Chondrocyte (in vitro differentiated cells): ENCODE measurements around the gene TNNI3K. TPM values are rescaled to one million over a fixed set of nuclear protein-coding genes. Genes with fewer than 3 reads are reported as not detected.

ENCODE experiments used
- DNase-seq: peaks from one replicate; pipeline ENCODE4 v3.0.0; 2021; ENCODE audit warnings: mixed read lengths, low spot score
- H3K27ac Mint-ChIP-seq: one replicate; pipeline ENCODE4 v1.8.0; 2021; ENCODE audit warnings: mild to moderate bottlenecking, moderate library complexity, mixed read lengths; ENCODE audit not compliant: unreplicated experiment
- H3K27me3 Mint-ChIP-seq: 2 replicates; pipeline ENCODE4 v1.8.0; 2021; ENCODE audit warnings: low read depth, mixed read lengths
- H3K36me3 Mint-ChIP-seq: 2 replicates; pipeline ENCODE4 v1.8.0; 2021; ENCODE audit warnings: low read depth, mixed read lengths
- H3K4me1 Mint-ChIP-seq: 2 replicates; pipeline ENCODE4 v1.8.0; 2021; ENCODE audit warnings: low read depth, mild to moderate bottlenecking, mixed read lengths
- H3K4me3 Mint-ChIP-seq: one replicate; pipeline ENCODE4 v1.8.0; 2021; ENCODE audit warnings: mild to moderate bottlenecking, moderate library complexity, mixed read lengths; ENCODE audit not compliant: unreplicated experiment
- H3K9me3 Mint-ChIP-seq: 2 replicates; pipeline ENCODE4 v1.8.0; 2021; ENCODE audit warnings: low read depth, mixed read lengths
- total RNA-seq: library from RNA; stranded (reverse); gene quantifications from 3 replicates; pipeline ENCODE4 v1.2.1, GENCODE V29; 2021
- TF ChIP-seq, protein P1 (sequence below): fragments of 200-600 bp; sonication (generic); IDR thresholded peaks from 2 replicates; pipeline ENCODE4 v1.5.0; 2021; ENCODE audit warnings: antibody characterized with exemption, mild to moderate bottlenecking, moderate library complexity

TNNI3K gene
- total RNA-seq, 1 donor from 2014 or later, result not detected

- H3K4me3 Mint-ChIP-seq, result no peak overlapping the region
- no peaks in the 10 kb centered on the region for H3K4me1 Mint-ChIP-seq
- TF ChIP-seq, protein P1, sequence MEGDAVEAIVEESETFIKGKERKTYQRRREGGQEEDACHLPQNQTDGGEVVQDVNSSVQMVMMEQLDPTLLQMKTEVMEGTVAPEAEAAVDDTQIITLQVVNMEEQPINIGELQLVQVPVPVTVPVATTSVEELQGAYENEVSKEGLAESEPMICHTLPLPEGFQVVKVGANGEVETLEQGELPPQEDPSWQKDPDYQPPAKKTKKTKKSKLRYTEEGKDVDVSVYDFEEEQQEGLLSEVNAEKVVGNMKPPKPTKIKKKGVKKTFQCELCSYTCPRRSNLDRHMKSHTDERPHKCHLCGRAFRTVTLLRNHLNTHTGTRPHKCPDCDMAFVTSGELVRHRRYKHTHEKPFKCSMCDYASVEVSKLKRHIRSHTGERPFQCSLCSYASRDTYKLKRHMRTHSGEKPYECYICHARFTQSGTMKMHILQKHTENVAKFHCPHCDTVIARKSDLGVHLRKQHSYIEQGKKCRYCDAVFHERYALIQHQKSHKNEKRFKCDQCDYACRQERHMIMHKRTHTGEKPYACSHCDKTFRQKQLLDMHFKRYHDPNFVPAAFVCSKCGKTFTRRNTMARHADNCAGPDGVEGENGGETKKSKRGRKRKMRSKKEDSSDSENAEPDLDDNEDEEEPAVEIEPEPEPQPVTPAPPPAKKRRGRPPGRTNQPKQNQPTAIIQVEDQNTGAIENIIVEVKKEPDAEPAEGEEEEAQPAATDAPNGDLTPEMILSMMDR, result no peak
- DNase-seq, result no peak
- H3K27me3 Mint-ChIP-seq, result no peaks in the 10 kb centered on the region
- no peaks in the 10 kb centered on the region for H3K9me3 Mint-ChIP-seq
- no peak overlapping the region for H3K27ac Mint-ChIP-seq
- no peaks in the 10 kb centered on the region for H3K36me3 Mint-ChIP-seq
These were observed 106.6 kb downstream of the TNNI3K start for GRCh38 chr1:74341702-74342339.

GRCh38 chr1:74343216-74343615 lies 108.0 kb downstream of the TNNI3K start:
- Mint-ChIP-seq H3K27ac (no peak overlapping the region), H3K27me3 (no peaks in the 10 kb centered on the region), H3K36me3 (no peaks in the 10 kb centered on the region), H3K4me3 (no peak overlapping the region), H3K9me3 (peaks cover under 1% of the 10 kb centered on the region), H3K4me1 (no peaks in the 10 kb centered on the region)
- DNase-seq, result no peak
- TF ChIP-seq, protein P1, result no peak

- peaks cover 2% of the 10 kb centered on the region for H3K9me3 Mint-ChIP-seq
- no peaks in the 10 kb centered on the region for H3K36me3 Mint-ChIP-seq
- no peaks in the 10 kb centered on the region for H3K4me1 Mint-ChIP-seq
- TF ChIP-seq, protein P1, result no peak
- H3K27me3 Mint-ChIP-seq, result no peaks in the 10 kb centered on the region
- H3K27ac Mint-ChIP-seq, result no peak overlapping the region
- no peak overlapping the region for H3K4me3 Mint-ChIP-seq
- no peak for DNase-seq
These were observed 109.2 kb downstream of the TNNI3K start for GRCh38 chr1:74344387-74344786.

- Mint-ChIP-seq H3K4me3 (no peak overlapping the region), H3K4me1 (peaks cover 12% of the 10 kb centered on the region), H3K27me3 (no peaks in the 10 kb centered on the region), H3K27ac (no peak overlapping the region), H3K9me3 (peaks cover 2% of the 10 kb centered on the region), H3K36me3 (no peaks in the 10 kb centered on the region)
- no peak for DNase-seq
- TF ChIP-seq, protein P1, result no peak
These were observed 121.3 kb downstream of the TNNI3K start for GRCh38 chr1:74356493-74356892.

GRCh38 chr1:74357150-74357549 lies 122.0 kb downstream of the TNNI3K start:
- no peaks in the 10 kb centered on the region for H3K27me3 Mint-ChIP-seq
- H3K9me3 Mint-ChIP-seq, result no peaks in the 10 kb centered on the region
- DNase-seq, result no peak
- no peaks in the 10 kb centered on the region for H3K36me3 Mint-ChIP-seq
- TF ChIP-seq, protein P1, result no peak
- no peak overlapping the region for H3K27ac Mint-ChIP-seq
- H3K4me3 Mint-ChIP-seq, result no peak overlapping the region
- H3K4me1 Mint-ChIP-seq, result peaks cover 12% of the 10 kb centered on the region
